GM18870 (cell line): ENCODE data around the gene CAB39.
"Not testable (repeated sequence)": the region's sequence is repeated elsewhere in the genome, so short reads cannot be mapped to it uniquely, and the experiment has no call there.

Experiments used
- ATAC-seq: cut with Tn5 transposase; IDR thresholded peaks from one replicate; pipeline ENCODE4 v1.9.1; 2021; ENCODE audit warnings: moderate library complexity; ENCODE audit not compliant: unreplicated experiment

Gene CAB39

GRCh38 chr2:230713331-230714135 lies 891 bp downstream of the CAB39 start:
- ATAC-seq = no peak

GRCh38 chr2:230714136-230714480 lies 1.5 kb downstream of the CAB39 start:
- ATAC-seq = no peak

- ATAC-seq = no peak
These were observed 2.6 kb downstream of the CAB39 start for GRCh38 chr2:230715201-230715600.

- no peak for ATAC-seq
These were observed 3.9 kb downstream of the CAB39 start for GRCh38 chr2:230716588-230716987.

- no peak for ATAC-seq
These were observed 5.0 kb downstream of the CAB39 start for GRCh38 chr2:230717600-230717999.

- ATAC-seq = no peak
These were observed 6.7 kb downstream of the CAB39 start for GRCh38 chr2:230719340-230719739.

GRCh38 chr2:230721712-230722111 lies 9.1 kb downstream of the CAB39 start:
- no peak for ATAC-seq

GRCh38 chr2:230722207-230722885 lies 9.7 kb downstream of the CAB39 start:
- no peak for ATAC-seq

- ATAC-seq = no peak
These were observed 10.7 kb downstream of the CAB39 start for GRCh38 chr2:230723363-230723762.

GRCh38 chr2:230724957-230725356 lies 12.3 kb downstream of the CAB39 start:
- not testable (repeated sequence) for ATAC-seq

- no peak for ATAC-seq
These were observed 18.9 kb downstream of the CAB39 start for GRCh38 chr2:230731512-230731911.

- ATAC-seq = no peak
These were observed 20.3 kb downstream of the CAB39 start for GRCh38 chr2:230732914-230733401.

GRCh38 chr2:230734247-230735175 lies 21.9 kb downstream of the CAB39 start:
- no peak for ATAC-seq

- ATAC-seq = no peak
These were observed 23.2 kb downstream of the CAB39 start for GRCh38 chr2:230735884-230736283.

- ATAC-seq = no peak
These were observed 24.7 kb downstream of the CAB39 start for GRCh38 chr2:230737300-230737699.

- no peak for ATAC-seq
These were observed 25.2 kb downstream of the CAB39 start for GRCh38 chr2:230737791-230738226.

- ATAC-seq = no peak
These were observed 25.8 kb downstream of the CAB39 start for GRCh38 chr2:230738391-230738811.

GRCh38 chr2:230738924-230739323 lies 26.3 kb downstream of the CAB39 start:
- ATAC-seq = no peak

GRCh38 chr2:230739961-230740360 lies 27.3 kb downstream of the CAB39 start:
- ATAC-seq = no peak

GRCh38 chr2:230742781-230743180 lies 30.1 kb downstream of the CAB39 start:
- ATAC-seq = no peak

GRCh38 chr2:230746213-230746612 lies 33.6 kb downstream of the CAB39 start:
- ATAC-seq = no peak
